ENCODE results near the gene KLF6.
A peak's percentile ranks its signal among the peaks of the same experiment; 100 is the strongest.

Gene KLF6

DNA sequence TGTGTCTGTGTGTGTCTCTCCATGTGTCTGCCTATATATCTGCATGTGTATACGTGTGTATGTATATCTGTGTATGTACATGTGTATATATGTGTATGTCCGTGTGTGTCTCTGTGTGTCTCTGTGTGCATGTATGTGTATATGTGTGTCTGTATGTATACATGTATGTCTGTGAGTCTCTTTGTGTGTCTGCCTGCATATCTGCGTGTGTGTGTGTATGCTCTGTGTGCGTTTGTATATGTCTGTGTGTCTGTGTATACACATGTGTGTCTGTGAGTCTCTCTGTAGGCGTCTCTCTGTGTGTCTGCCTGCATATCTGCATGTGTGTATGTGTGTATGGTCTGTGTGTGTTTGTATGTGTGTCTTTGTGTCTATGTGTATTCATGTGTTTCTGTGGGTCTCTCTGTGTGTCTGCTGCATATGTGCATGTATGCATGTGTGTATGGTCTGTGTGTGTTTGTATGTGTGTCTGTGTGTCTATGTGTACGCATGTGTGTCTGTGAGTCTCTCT lies 23.7 kb upstream of the KLF6 start:
- Histone ChIP-seq H3K27me3 (replicated peaks; ENCODE audit: control insufficient read depth, insufficient read depth, low read length) (no peaks in the 10 kb centered on the region), H3K36me3 (ENCODE audit: control insufficient read depth, insufficient read depth, low read length) (no peaks in the 10 kb centered on the region), H3K4me3 (replicated peaks; ENCODE audit: low read depth, low read length) (no peak overlapping the region)
- no peak for DNase-seq (ENCODE audit: extremely low read depth, insufficient read length)
- TF ChIP-seq, protein P1, sequence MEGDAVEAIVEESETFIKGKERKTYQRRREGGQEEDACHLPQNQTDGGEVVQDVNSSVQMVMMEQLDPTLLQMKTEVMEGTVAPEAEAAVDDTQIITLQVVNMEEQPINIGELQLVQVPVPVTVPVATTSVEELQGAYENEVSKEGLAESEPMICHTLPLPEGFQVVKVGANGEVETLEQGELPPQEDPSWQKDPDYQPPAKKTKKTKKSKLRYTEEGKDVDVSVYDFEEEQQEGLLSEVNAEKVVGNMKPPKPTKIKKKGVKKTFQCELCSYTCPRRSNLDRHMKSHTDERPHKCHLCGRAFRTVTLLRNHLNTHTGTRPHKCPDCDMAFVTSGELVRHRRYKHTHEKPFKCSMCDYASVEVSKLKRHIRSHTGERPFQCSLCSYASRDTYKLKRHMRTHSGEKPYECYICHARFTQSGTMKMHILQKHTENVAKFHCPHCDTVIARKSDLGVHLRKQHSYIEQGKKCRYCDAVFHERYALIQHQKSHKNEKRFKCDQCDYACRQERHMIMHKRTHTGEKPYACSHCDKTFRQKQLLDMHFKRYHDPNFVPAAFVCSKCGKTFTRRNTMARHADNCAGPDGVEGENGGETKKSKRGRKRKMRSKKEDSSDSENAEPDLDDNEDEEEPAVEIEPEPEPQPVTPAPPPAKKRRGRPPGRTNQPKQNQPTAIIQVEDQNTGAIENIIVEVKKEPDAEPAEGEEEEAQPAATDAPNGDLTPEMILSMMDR (IDR thresholded peaks at IDR 0.05; ENCODE audit: insufficient read depth, low read length, poor library complexity, severe bottlenecking), result no peak

DNA sequence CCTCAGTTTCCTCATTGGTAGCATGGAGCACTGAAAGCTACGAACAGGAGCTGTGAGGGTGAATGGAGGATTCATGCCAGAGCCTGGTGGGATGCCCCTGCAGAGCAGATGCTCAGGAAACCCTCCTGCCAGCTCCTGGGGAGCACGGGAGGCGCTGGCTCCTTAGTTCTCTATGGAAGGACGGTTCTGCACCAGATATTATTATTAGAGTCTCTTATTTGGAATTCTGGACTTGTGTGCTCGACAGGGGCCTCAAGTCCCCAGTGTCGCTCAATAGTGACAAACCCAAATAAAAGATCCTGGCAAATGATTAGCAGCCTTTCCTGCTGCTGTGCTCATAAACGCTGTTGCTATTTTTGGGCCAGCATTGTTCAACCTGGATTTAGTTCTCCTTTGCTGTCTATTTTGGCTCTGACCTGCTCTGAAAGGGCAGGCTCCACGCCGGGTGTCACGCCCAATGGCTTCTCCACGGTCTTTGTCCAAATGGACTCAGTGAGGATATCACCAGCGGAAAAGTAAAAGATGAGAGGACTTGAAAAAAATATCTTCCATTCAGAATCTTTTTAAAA lies 23.0 kb upstream of the KLF6 start:
- DNase-seq (ENCODE audit: extremely low read depth, insufficient read length), result no peak
- no peak overlapping the region for H3K4me3 ChIP-seq (replicated peaks; ENCODE audit: low read depth, low read length)

DNA sequence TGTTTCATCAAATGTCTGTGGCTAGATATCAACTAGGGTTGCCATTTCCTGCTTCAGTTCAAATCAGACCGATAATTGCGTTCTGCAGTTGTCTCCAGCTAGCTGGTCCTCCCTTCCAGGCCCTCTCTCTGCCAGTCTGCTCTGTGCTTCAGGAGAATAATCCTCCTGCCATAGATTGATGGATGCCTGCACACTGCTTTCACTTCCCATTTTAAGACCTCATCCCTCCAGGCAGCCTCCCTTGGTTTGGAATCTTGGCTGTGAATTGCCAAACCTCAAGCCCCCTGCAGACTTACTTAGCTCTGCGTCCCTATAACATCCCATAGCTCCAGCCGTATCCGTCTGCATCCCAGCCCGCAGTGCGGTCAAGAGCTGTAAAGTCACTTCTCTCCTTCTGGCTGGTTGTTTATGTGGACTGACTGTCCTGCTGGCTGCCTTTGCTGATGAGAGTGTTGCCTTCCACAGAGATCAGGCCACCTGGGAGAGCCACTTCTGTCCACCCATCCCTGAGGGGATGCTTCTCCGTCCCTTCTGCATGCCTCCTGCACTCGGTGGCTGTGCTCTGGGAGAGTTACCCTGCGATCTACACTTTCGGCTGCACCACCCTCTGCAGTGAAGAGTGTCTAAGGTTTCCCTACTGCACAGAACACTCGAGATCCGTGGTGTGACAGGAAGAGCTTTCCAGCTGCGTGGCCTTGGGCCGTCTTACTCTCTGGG lies 22.4 kb upstream of the KLF6 start:
- no peak for DNase-seq (ENCODE audit: extremely low read depth, insufficient read length)
- TF ChIP-seq, protein P1 (IDR thresholded peaks at IDR 0.05; ENCODE audit: insufficient read depth, low read length, poor library complexity, severe bottlenecking), result no peak
- H3K27me3 ChIP-seq (replicated peaks; ENCODE audit: control insufficient read depth, insufficient read depth, low read length), result no peaks in the 10 kb centered on the region
- no peak overlapping the region for H3K4me3 ChIP-seq (replicated peaks; ENCODE audit: low read depth, low read length)
- H3K36me3 ChIP-seq (ENCODE audit: control insufficient read depth, insufficient read depth, low read length), result no peaks in the 10 kb centered on the region

More for the DNA sequence above, 23.0 kb upstream of the KLF6 start:
- Histone ChIP-seq H3K36me3 (ENCODE audit: control insufficient read depth, insufficient read depth, low read length) (no peaks in the 10 kb centered on the region), H3K27me3 (replicated peaks; ENCODE audit: control insufficient read depth, insufficient read depth, low read length) (no peaks in the 10 kb centered on the region)
- TF ChIP-seq, protein P1 (IDR thresholded peaks at IDR 0.05; ENCODE audit: insufficient read depth, low read length, poor library complexity, severe bottlenecking), result no peak

DNA sequence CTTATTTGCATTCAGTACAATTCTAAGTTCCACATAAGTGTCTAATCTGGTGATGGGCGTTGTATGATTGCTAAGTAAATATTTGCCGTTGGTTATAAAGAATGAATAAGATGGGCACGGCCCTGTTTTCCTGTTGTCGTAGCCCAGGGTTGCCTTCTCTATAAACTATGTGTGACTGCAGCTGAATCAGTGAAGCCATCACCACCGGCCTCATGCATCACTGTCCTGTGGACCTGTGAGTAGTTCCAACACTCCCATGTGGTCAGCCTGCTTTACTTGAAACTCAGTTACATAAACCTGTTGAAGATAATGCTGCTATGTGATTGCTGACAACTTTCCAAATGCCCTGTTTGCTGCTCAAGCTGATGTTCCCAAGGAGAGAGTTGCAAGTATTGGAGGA lies 21.6 kb upstream of the KLF6 start:
- TF ChIP-seq, protein P1 (IDR thresholded peaks at IDR 0.05; ENCODE audit: insufficient read depth, low read length, poor library complexity, severe bottlenecking), result no peak
- H3K27me3 ChIP-seq (replicated peaks; ENCODE audit: control insufficient read depth, insufficient read depth, low read length), result no peaks in the 10 kb centered on the region
- H3K36me3 ChIP-seq (ENCODE audit: control insufficient read depth, insufficient read depth, low read length), result no peaks in the 10 kb centered on the region
- DNase-seq (ENCODE audit: extremely low read depth, insufficient read length), result no peak
- H3K4me3 ChIP-seq (replicated peaks; ENCODE audit: low read depth, low read length), result no peak overlapping the region

DNA sequence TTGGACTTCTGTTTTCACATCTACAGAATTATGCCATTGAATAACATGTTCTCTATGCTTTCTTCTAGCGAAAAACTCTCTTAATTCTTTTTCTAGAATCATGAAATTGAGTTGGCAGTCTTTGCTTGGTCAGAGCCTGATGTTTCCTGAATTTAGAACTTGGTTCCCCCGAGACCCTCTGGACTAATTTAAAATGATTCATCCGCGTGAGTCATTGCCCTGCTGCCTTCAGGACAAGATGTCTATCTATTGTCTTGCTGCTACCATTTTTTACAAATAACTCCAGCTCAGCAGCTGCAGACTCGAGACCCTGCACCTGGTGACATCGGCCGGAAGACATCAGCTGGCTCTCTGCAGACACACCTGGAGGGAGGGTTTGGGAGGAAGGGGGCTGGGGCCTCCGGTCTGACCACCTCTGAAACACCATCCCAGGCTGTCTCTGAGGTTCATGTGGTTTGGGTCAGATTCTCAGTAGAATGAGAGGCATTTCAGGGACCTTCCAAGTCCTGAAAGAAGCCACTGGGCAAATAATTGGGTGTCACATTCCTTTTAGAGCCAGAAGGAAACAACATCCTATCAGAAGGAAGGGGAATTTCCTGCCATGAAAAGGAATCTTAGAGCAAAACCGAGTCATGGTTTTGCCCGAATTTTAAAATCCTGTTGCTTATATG lies 20.9 kb upstream of the KLF6 start:
- peak; percentile 78 for DNase-seq (ENCODE audit: extremely low read depth, insufficient read length)

More for the DNA sequence above, 20.9 kb upstream of the KLF6 start:
- TF ChIP-seq, protein P1 (IDR thresholded peaks at IDR 0.05; ENCODE audit: insufficient read depth, low read length, poor library complexity, severe bottlenecking), result no peak
- no peaks in the 10 kb centered on the region for H3K36me3 ChIP-seq (ENCODE audit: control insufficient read depth, insufficient read depth, low read length)
- H3K4me3 ChIP-seq (replicated peaks; ENCODE audit: low read depth, low read length), result no peak overlapping the region
- H3K27me3 ChIP-seq (replicated peaks; ENCODE audit: control insufficient read depth, insufficient read depth, low read length), result no peaks in the 10 kb centered on the region
